C4-2B (cell line): ENCODE data around the gene OCEL1.

ENCODE experiments used
- H3K27ac ChIP-seq: fragments of 450-650 bp; 2 replicates; pipeline ENCODE4 v1.5.1; 2017
- CTCF ChIP-seq: fragments of 450-650 bp; conservative IDR thresholded peaks from 2 replicates; pipeline ENCODE4 v1.5.1; 2017; ENCODE audit warnings: mild to moderate bottlenecking
- ZFX ChIP-seq: fragments of 450-650 bp; IDR thresholded peaks from 2 replicates; pipeline ENCODE4 v1.6.1; 2017

The OCEL1 gene

GRCh38 chr19:17248011-17248776, 22.2 kb downstream of the OCEL1 start:
- TF ChIP-seq ZFX (no peak), CTCF (no peak)
- no peak overlapping the region for H3K27ac ChIP-seq

- no peak overlapping the region for H3K27ac ChIP-seq
- no peak for TF ChIP-seq CTCF
- TF ChIP-seq ZFX = no peak
Measured at GRCh38 chr19:17249887-17250548, 24.0 kb downstream of the OCEL1 start.

GRCh38 chr19:17254636-17255035, 28.6 kb downstream of the OCEL1 start:
- no peak overlapping the region for H3K27ac ChIP-seq
- TF ChIP-seq ZFX (no peak), CTCF (no peak)

- no peak overlapping the region for H3K27ac ChIP-seq
- TF ChIP-seq ZFX (no peak), CTCF (no peak)
Measured at GRCh38 chr19:17255150-17255621, 29.2 kb downstream of the OCEL1 start.

- TF ChIP-seq CTCF (no peak), ZFX (no peak)
- no peak overlapping the region for H3K27ac ChIP-seq
Measured at GRCh38 chr19:17256130-17256529, 30.1 kb downstream of the OCEL1 start.

GRCh38 chr19:17259118-17259780, 33.2 kb downstream of the OCEL1 start:
- TF ChIP-seq CTCF (no peak), ZFX (no peak)
- H3K27ac ChIP-seq = no peak overlapping the region

GRCh38 chr19:17259934-17260333, 33.9 kb downstream of the OCEL1 start:
- H3K27ac ChIP-seq = no peak overlapping the region
- TF ChIP-seq CTCF (no peak), ZFX (no peak)
